ENCODE results near the gene KICS2.

KICS2 gene

DNA sequence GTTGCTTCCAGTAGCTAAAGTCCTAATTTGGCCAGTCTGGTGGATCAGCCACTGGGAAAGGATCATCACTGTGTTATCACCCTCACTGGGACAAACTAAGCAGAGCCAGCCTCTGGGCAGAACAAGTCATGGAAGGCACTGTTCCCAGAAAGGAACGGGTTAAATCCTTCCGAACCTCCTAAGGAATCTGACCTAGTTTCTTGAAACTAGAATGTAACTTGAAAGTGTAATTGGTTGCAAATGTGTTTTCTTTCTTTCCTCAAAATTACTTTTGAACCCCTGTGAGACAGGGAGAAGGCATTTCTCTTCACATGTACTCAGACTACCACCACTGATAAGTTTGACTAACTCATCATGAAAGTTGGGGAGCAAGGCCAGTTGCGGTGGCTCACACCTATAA is 18.7 kb upstream of the KICS2 start:
- H4K5ac ChIP-seq (ENCODE audit: low read length), result no peak overlapping the region
- no CpG with 5 or more reads among the region's 3 CpGs for WGBS (ENCODE audit: extremely low coverage, insufficient coverage, low lambda C conversion rate)
- no peaks in the 10 kb centered on the region for H3K79me1 ChIP-seq (ENCODE audit: low read length)
- no peak overlapping the region for H3K18ac ChIP-seq (ENCODE audit: low read length)
- no peaks in the 10 kb centered on the region for H3K79me2 ChIP-seq (ENCODE audit: control insufficient read depth, insufficient read depth, low read length)
- H3K4me1 ChIP-seq (ENCODE audit: control insufficient read depth, low read depth, low read length), result no peaks in the 10 kb centered on the region
- no peak for DNase-seq
- H3K27me3 ChIP-seq (ENCODE audit: insufficient read depth, low read length, poor library complexity), result peaks cover 1% of the 10 kb centered on the region
- H3K9ac ChIP-seq (ENCODE audit: low read length), result no peak overlapping the region
- H3K23ac ChIP-seq (ENCODE audit: low read length), result no peak overlapping the region
- H2BK15ac ChIP-seq (replicated peaks; ENCODE audit: low read depth), result no peak overlapping the region
- no peak overlapping the region for H2AK5ac ChIP-seq (ENCODE audit: low read length)
- H3K36me3 ChIP-seq (ENCODE audit: control insufficient read depth, insufficient read depth, low read length), result no peaks in the 10 kb centered on the region
- H3K56ac ChIP-seq (ENCODE audit: low read length), result no peak overlapping the region
- H4K8ac ChIP-seq (ENCODE audit: low read depth, low read length), result no peak overlapping the region
- no peak overlapping the region for H3K4me3 ChIP-seq (ENCODE audit: low read length)
- H3K4ac ChIP-seq (ENCODE audit: low read depth, low read length), result no peak overlapping the region
- H2BK5ac ChIP-seq (ENCODE audit: low read length), result no peak overlapping the region
- no peak overlapping the region for H3K27ac ChIP-seq (ENCODE audit: low read depth, low read length)
- H3K4me2 ChIP-seq (ENCODE audit: low read length), result no peak overlapping the region
- H2BK120ac ChIP-seq (ENCODE audit: low read depth, low read length), result no peak overlapping the region

GRCh38 chr12:64237382-64237781 is 15.3 kb upstream of the KICS2 start:
- no peak for DNase-seq
- H3K36me3 ChIP-seq (ENCODE audit: control insufficient read depth, insufficient read depth, low read length), result no peaks in the 10 kb centered on the region
- no peak overlapping the region for H3K4ac ChIP-seq (ENCODE audit: low read depth, low read length)
- H3K4me2 ChIP-seq (ENCODE audit: low read length), result no peak overlapping the region
- H3K79me2 ChIP-seq (ENCODE audit: control insufficient read depth, insufficient read depth, low read length), result no peaks in the 10 kb centered on the region
- no peak overlapping the region for H2BK15ac ChIP-seq (replicated peaks; ENCODE audit: low read depth)
- no peak overlapping the region for H2BK5ac ChIP-seq (ENCODE audit: low read length)
- no peak overlapping the region for H3K4me3 ChIP-seq (ENCODE audit: low read length)
- H3K27me3 ChIP-seq (ENCODE audit: insufficient read depth, low read length, poor library complexity), result no peaks in the 10 kb centered on the region
- H3K27ac ChIP-seq (ENCODE audit: low read depth, low read length), result no peak overlapping the region
- no peak overlapping the region for H2AK5ac ChIP-seq (ENCODE audit: low read length)
- no peaks in the 10 kb centered on the region for H3K79me1 ChIP-seq (ENCODE audit: low read length)
- H3K56ac ChIP-seq (ENCODE audit: low read length), result no peak overlapping the region
- no peak overlapping the region for H2BK120ac ChIP-seq (ENCODE audit: low read depth, low read length)
- H4K5ac ChIP-seq (ENCODE audit: low read length), result no peak overlapping the region
- H3K9ac ChIP-seq (ENCODE audit: low read length), result no peak overlapping the region
- no peaks in the 10 kb centered on the region for H3K4me1 ChIP-seq (ENCODE audit: control insufficient read depth, low read depth, low read length)
- no peak overlapping the region for H3K23ac ChIP-seq (ENCODE audit: low read length)
- H4K8ac ChIP-seq (ENCODE audit: low read depth, low read length), result no peak overlapping the region
- H3K18ac ChIP-seq (ENCODE audit: low read length), result no peak overlapping the region

DNA sequence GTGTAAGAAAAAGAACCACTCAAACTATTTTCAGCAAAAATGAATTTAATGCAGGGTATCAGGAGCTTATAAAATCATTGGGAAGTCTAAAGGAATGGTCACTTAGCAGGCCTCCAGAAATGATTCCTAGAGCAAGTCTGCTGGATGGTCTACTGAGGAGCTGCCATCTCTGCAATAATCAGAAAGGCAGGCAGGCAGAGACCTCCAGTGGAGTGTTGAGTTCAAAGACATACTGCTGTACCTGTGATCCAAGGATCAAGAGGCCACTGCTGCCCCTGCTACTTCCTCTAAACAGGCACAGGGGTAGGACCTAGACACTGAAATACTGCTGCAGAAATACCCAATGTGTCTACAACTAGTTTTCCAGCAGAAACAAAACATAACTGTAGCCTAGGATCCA is 14.5 kb upstream of the KICS2 start:
- Histone ChIP-seq H2BK120ac (ENCODE audit: low read depth, low read length) (no peak overlapping the region), H3K4me2 (ENCODE audit: low read length) (no peak overlapping the region), H3K56ac (ENCODE audit: low read length) (no peak overlapping the region), H3K23ac (ENCODE audit: low read length) (no peak overlapping the region), H3K9ac (ENCODE audit: low read length) (no peak overlapping the region), H3K4me1 (ENCODE audit: control insufficient read depth, low read depth, low read length) (no peaks in the 10 kb centered on the region), H4K5ac (ENCODE audit: low read length) (no peak overlapping the region), H3K18ac (ENCODE audit: low read length) (no peak overlapping the region), H2BK5ac (ENCODE audit: low read length) (no peak overlapping the region), H3K4ac (ENCODE audit: low read depth, low read length) (no peak overlapping the region), H3K79me1 (ENCODE audit: low read length) (no peaks in the 10 kb centered on the region), H2AK5ac (ENCODE audit: low read length) (no peak overlapping the region), H2BK15ac (replicated peaks; ENCODE audit: low read depth) (no peak overlapping the region), H3K79me2 (ENCODE audit: control insufficient read depth, insufficient read depth, low read length) (no peaks in the 10 kb centered on the region), H3K4me3 (ENCODE audit: low read length) (no peak overlapping the region), H4K8ac (ENCODE audit: low read depth, low read length) (no peak overlapping the region), H3K27me3 (ENCODE audit: insufficient read depth, low read length, poor library complexity) (no peaks in the 10 kb centered on the region), H3K27ac (ENCODE audit: low read depth, low read length) (no peak overlapping the region), H3K36me3 (ENCODE audit: control insufficient read depth, insufficient read depth, low read length) (no peaks in the 10 kb centered on the region)
- peak; percentile 36 for DNase-seq

- no CpG with 5 or more reads among the region's 1 CpG for WGBS (ENCODE audit: extremely low coverage, insufficient coverage, low lambda C conversion rate)
- Histone ChIP-seq H2BK15ac (replicated peaks; ENCODE audit: low read depth) (no peak overlapping the region), H3K36me3 (ENCODE audit: control insufficient read depth, insufficient read depth, low read length) (no peaks in the 10 kb centered on the region), H3K4me1 (ENCODE audit: control insufficient read depth, low read depth, low read length) (no peaks in the 10 kb centered on the region), H4K5ac (ENCODE audit: low read length) (no peak overlapping the region), H3K79me2 (ENCODE audit: control insufficient read depth, insufficient read depth, low read length) (no peaks in the 10 kb centered on the region), H2BK120ac (ENCODE audit: low read depth, low read length) (no peak overlapping the region), H3K4ac (ENCODE audit: low read depth, low read length) (no peak overlapping the region), H3K56ac (ENCODE audit: low read length) (no peak overlapping the region), H3K79me1 (ENCODE audit: low read length) (no peaks in the 10 kb centered on the region), H3K4me2 (ENCODE audit: low read length) (no peak overlapping the region), H2BK5ac (ENCODE audit: low read length) (no peak overlapping the region), H4K8ac (ENCODE audit: low read depth, low read length) (no peak overlapping the region), H3K27ac (ENCODE audit: low read depth, low read length) (no peak overlapping the region), H3K4me3 (ENCODE audit: low read length) (no peak overlapping the region), H3K27me3 (ENCODE audit: insufficient read depth, low read length, poor library complexity) (no peaks in the 10 kb centered on the region), H3K9ac (ENCODE audit: low read length) (no peak overlapping the region), H2AK5ac (ENCODE audit: low read length) (no peak overlapping the region), H3K18ac (ENCODE audit: low read length) (no peak overlapping the region), H3K23ac (ENCODE audit: low read length) (no peak overlapping the region)
- DNase-seq, result no peak
Measured at GRCh38 chr12:64232196-64232595, 10.1 kb upstream of the KICS2 start.

DNA sequence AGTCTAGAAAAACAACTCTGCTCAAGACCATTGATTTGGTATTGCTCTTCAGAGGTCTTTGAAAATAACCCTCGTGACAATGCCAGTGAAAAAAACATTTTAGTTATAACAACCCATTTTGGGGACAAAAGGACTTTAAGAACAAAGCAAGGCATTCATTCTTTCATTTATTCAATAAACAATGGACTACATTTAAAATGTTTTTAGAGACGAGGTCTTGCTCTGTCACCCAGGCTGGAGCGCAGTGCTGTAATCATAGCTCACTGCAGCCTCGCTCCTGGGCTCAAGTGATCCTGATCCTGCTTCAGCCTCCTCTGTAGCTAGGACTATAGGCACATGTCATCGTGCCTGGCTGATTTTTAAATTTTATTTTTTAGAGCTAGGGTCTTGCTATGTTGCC is 7.7 kb upstream of the KICS2 start:
- Histone ChIP-seq H3K36me3 (ENCODE audit: control insufficient read depth, insufficient read depth, low read length) (no peaks in the 10 kb centered on the region), H3K27me3 (ENCODE audit: insufficient read depth, low read length, poor library complexity) (no peaks in the 10 kb centered on the region), H3K4me3 (ENCODE audit: low read length) (no peak overlapping the region), H3K18ac (ENCODE audit: low read length) (no peak overlapping the region), H4K8ac (ENCODE audit: low read depth, low read length) (no peak overlapping the region), H3K56ac (ENCODE audit: low read length) (no peak overlapping the region), H3K79me1 (ENCODE audit: low read length) (no peaks in the 10 kb centered on the region), H2BK120ac (ENCODE audit: low read depth, low read length) (no peak overlapping the region), H3K4me1 (ENCODE audit: control insufficient read depth, low read depth, low read length) (no peaks in the 10 kb centered on the region), H3K9ac (ENCODE audit: low read length) (no peak overlapping the region), H3K27ac (ENCODE audit: low read depth, low read length) (no peak overlapping the region), H4K5ac (ENCODE audit: low read length) (no peak overlapping the region), H2BK15ac (replicated peaks; ENCODE audit: low read depth) (no peak overlapping the region), H2AK5ac (ENCODE audit: low read length) (no peak overlapping the region), H3K4ac (ENCODE audit: low read depth, low read length) (no peak overlapping the region), H2BK5ac (ENCODE audit: low read length) (no peak overlapping the region), H3K79me2 (ENCODE audit: control insufficient read depth, insufficient read depth, low read length) (no peaks in the 10 kb centered on the region), H3K4me2 (ENCODE audit: low read length) (no peak overlapping the region), H3K23ac (ENCODE audit: low read length) (no peak overlapping the region)
- no CpG with 5 or more reads among the region's 5 CpGs for WGBS (ENCODE audit: extremely low coverage, insufficient coverage, low lambda C conversion rate)
- DNase-seq, result no peak

GRCh38 chr12:64229240-64229639 is 7.1 kb upstream of the KICS2 start:
- WGBS (ENCODE audit: extremely low coverage, insufficient coverage, low lambda C conversion rate), result no CpG with 5 or more reads among the region's 4 CpGs
- no peak overlapping the region for H3K18ac ChIP-seq (ENCODE audit: low read length)

More at GRCh38 chr12:64229240-64229639, 7.1 kb upstream of the KICS2 start:
- H3K79me1 ChIP-seq (ENCODE audit: low read length), result no peaks in the 10 kb centered on the region
- no peak overlapping the region for H3K23ac ChIP-seq (ENCODE audit: low read length)
- H3K4me1 ChIP-seq (ENCODE audit: control insufficient read depth, low read depth, low read length), result no peaks in the 10 kb centered on the region
- no peak overlapping the region for H3K56ac ChIP-seq (ENCODE audit: low read length)
- no peaks in the 10 kb centered on the region for H3K36me3 ChIP-seq (ENCODE audit: control insufficient read depth, insufficient read depth, low read length)
- no peak overlapping the region for H2BK15ac ChIP-seq (replicated peaks; ENCODE audit: low read depth)
- H3K4ac ChIP-seq (ENCODE audit: low read depth, low read length), result no peak overlapping the region
- H3K79me2 ChIP-seq (ENCODE audit: control insufficient read depth, insufficient read depth, low read length), result no peaks in the 10 kb centered on the region
- H2BK5ac ChIP-seq (ENCODE audit: low read length), result no peak overlapping the region
- no peak overlapping the region for H3K4me2 ChIP-seq (ENCODE audit: low read length)
- H3K4me3 ChIP-seq (ENCODE audit: low read length), result no peak overlapping the region
- H2BK120ac ChIP-seq (ENCODE audit: low read depth, low read length), result no peak overlapping the region
- H3K27ac ChIP-seq (ENCODE audit: low read depth, low read length), result no peak overlapping the region
- no peak overlapping the region for H2AK5ac ChIP-seq (ENCODE audit: low read length)
- H4K5ac ChIP-seq (ENCODE audit: low read length), result no peak overlapping the region
- DNase-seq, result peak; percentile 72
- no peaks in the 10 kb centered on the region for H3K27me3 ChIP-seq (ENCODE audit: insufficient read depth, low read length, poor library complexity)
- H3K9ac ChIP-seq (ENCODE audit: low read length), result no peak overlapping the region
- no peak overlapping the region for H4K8ac ChIP-seq (ENCODE audit: low read depth, low read length)
